Cardiac fibroblast (primary cell): ENCODE data around the gene ADAMTS12.
"Not testable (repeated sequence)": the region's sequence is repeated elsewhere in the genome, so short reads cannot be mapped to it uniquely, and the experiment has no call there.

Source experiments
- DNase-seq, 2 donors: peaks; one replicate each; pipeline versions ENCODE4 v3.0.0 to v3.0.0-alpha.2; 2010; ENCODE audit warnings: low read depth in 2 of 2
- H3K4me3 ChIP-seq, 2 donors: replicated peaks in 1 of 2; 1 replicate in 1 of 2; 2 replicates in 1 of 2; pipeline ENCODE4 v1.5.1; 2011; ENCODE audit warnings: low read depth in 2 of 2, low read length in 2 of 2, mild to moderate bottlenecking in 2 of 2, moderate library complexity in 1 of 2
- CTCF ChIP-seq: IDR thresholded peaks from one replicate; pipeline ENCODE4 v1.5.1; 2011; ENCODE audit warnings: low read depth, mild to moderate bottlenecking, low read length, inconsistent platforms

Gene ADAMTS12

DNA sequence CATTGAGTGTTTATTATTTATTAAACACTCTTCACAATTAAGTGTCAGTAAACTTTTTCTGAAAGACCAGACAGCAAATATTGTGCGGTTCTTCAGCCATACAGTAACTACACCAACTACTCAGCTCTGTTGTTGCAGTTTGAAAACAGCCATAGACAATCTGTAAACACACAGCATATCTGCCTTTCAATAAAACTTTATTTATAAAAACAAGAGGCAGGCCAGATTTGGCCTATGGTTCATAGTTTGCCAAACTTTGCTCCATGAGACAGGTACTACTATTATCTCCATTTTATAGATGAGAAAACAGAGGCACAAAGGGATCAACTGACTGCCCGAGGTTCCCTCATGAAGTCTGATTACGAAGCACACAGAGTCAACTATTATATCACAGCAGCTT lies 11.5 kb downstream of the ADAMTS12 start:
- no peak for TF ChIP-seq CTCF
- no peak overlapping the region for H3K4me3 ChIP-seq
- no peak for DNase-seq

DNA sequence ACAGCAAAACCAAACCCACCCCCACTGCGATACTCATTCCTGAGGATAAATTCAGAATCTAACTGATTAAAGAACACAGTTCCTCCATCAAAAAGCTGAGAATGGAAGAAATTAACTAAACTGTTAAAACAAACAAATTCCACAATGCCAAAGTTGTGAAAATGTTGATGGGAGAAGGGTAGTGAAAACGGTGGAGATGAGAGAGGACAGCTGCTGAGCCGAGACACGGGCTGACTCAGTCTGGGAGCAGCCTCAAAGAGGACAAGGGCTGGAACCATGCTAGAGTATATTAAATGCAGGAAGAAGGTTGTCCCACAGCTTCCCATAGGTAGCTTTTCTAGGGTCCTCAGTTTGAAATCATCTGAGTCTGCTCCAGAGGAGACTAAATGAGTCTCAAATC lies 14.3 kb downstream of the ADAMTS12 start:
- no peak overlapping the region for H3K4me3 ChIP-seq
- no peak for TF ChIP-seq CTCF

DNA sequence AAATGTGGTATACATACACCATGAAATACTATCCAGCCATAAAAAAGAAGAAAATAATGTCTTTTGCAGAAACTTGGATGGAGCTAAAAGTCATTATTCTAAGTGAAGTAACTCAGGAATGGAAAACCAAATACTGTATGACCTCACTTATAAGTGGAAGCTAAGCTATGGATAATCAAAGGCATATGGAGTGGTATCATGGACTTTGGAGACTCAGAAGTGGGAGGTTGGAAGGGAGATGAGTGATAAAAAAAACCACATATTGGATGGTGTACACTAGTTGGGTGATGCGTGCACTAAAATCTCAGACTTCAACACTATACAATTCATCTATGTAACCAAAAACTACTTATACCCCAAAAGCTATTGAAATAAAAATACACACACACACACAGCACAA lies 24.5 kb downstream of the ADAMTS12 start:
- DNase-seq, result no peak
- H3K4me3 ChIP-seq, result no peak overlapping the region
- TF ChIP-seq CTCF, result no peak

More for the DNA sequence above, 14.3 kb downstream of the ADAMTS12 start:
- DNase-seq, result peak in 1 of 2 donors; percentile 18

GRCh38 chr5:33859177-33859576 lies 32.6 kb downstream of the ADAMTS12 start:
- H3K4me3 ChIP-seq, DNase-seq: not testable (repeated sequence)

DNA sequence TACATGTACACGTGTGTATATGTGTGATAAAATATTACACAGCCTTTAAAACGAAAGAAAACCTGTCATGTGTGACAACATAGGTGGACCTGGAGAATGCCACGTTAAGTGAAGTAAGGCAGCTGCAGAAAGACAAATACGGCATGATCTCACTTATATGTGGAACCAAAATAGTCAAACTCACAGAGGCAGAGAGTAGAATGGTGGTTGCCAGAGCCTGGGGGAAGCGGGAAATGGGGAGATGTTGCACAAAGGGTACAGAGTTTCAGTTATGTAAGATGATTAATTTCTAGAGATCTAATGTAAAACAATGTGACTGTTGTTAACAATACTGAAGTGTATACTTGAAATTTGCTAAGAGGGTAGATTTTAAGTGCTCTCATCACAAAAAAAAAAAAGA lies 34.8 kb downstream of the ADAMTS12 start:
- no peak for TF ChIP-seq CTCF
- DNase-seq, result no peak
- no peak overlapping the region for H3K4me3 ChIP-seq

GRCh38 chr5:33855396-33855795 lies 36.4 kb downstream of the ADAMTS12 start:
- peak in 1 of 2 donors; percentile 52 for DNase-seq
- H3K4me3 ChIP-seq, result no peak overlapping the region
- TF ChIP-seq CTCF, result no peak

DNA sequence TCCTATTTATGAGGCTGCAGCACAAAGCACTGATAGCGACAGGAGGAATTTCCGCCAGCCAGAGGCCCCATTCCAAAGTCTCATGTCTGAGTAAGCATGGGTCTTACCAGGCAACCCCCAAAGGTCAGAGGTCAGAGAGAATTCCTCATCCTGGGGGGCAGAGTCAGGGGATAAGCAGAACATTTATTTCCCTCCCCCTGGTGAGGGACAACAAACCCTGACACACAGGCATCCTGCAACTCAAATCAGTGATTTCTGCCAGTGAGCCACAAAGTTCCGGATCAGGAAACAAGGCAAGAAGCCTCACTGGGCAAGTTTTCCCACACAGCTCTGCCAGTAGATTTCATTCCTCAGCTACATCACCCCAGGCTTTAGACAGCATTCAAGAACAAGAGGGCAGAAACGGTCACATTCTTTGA lies 37.0 kb downstream of the ADAMTS12 start:
- no peak overlapping the region for H3K4me3 ChIP-seq
- peak; percentile 84 to 97 for DNase-seq
- TF ChIP-seq CTCF, result no peak
